Measurements from ENCODE around the gene IRX2. TPM values are rescaled to one million over a fixed set of nuclear protein-coding genes. Genes with fewer than 3 reads are reported as not detected.

The IRX2 gene
- total and polyA plus RNA-seq, 2 of the 8 experiments (the other 6 are each of a cell fraction or from before 2014, with no cell fraction given) = 23.4 to 40.4 TPM

GRCh38 chr5:2797981-2798380 lies 46.5 kb upstream of the IRX2 start (continued):
- TF ChIP-seq CEBPB (IDR thresholded peaks at IDR 0.05; ENCODE audit: low read depth, low read length) (no peak), SIX5 (IDR thresholded peaks at IDR 0.05; ENCODE audit: low read depth, low read length) (no peak), TBP (IDR thresholded peaks at IDR 0.05; ENCODE audit: low read depth, low read length) (no peak), NANOG (IDR thresholded peaks at IDR 0.05; ENCODE audit: insufficient read depth, low read depth, low read length, poor library complexity, severe bottlenecking) (no peak), SRF (IDR thresholded peaks at IDR 0.05; ENCODE audit: low read depth, low read length) (no peak)
